HG03097 (cell line): ENCODE data around the gene UBE2L6.

Source experiments
- ATAC-seq: cut with Tn5 transposase; IDR thresholded peaks from one replicate; pipeline ENCODE4 v1.9.1; 2021; ENCODE audit not compliant: unreplicated experiment, low FRiP score

Gene UBE2L6

GRCh38 chr11:57501953-57502352 is 65.5 kb downstream of the UBE2L6 start:
- ATAC-seq = no peak
